Fibroblast of skin of left biceps (primary cell): ENCODE data around the gene IL17REL.
"Not testable (repeated sequence)": the region's sequence is repeated elsewhere in the genome, so short reads cannot be mapped to it uniquely, and the experiment has no call there.

ENCODE experiments used
- DNase-seq, 2 experiments: peaks; one replicate each; pipeline ENCODE4 v3.0.0-alpha.2; 2013; ENCODE audit warnings: low read depth in 2 of 2

The IL17REL gene

DNA sequence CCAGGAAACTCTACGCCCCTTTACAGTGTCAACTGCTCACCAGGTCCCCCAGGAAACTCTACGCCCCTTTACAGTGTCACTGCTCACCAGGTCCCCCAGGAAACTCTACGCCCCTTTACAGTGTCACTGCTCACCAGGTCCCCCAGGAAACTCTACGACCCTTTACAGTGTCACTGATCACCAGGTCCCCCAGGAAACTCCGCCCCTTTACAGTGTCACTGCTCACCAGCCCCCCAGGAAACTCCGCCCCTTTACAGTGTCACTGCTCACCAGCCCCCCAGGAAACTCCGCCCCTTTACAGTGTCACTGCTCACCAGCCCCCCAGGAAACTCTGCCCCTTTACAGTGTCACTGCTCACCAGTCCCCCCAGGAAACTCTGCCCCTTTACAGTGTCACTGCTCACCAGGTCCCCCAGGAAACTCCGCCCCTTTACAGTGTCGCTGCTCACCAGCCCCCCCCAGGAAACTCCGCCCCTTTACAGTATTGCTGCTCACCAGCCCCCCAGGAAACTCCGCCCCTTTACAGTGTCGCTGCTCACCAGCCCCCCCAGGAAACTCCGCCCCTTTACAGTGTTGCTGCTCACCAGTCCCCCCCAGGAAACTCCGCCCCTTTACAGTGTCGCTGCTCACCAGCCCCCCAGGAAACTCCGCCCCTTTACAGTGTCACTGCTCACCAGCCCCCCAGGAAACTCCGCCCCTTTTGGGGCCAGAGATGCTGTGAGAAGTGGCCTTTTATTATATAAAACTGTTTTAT is 67.3 kb downstream of the IL17REL start:
- DNase-seq: not testable (repeated sequence)
